ENCODE measurements around the gene PRR33. TPM values are rescaled to one million over a fixed set of nuclear protein-coding genes. Genes with fewer than 3 reads are reported as not detected.

Gene PRR33
- total and polyA plus RNA-seq, 9 of the 15 experiments (the other 6 are each of a cell fraction or from before 2014, with no cell fraction given): not detected

- Histone ChIP-seq H3K4me2 (ENCODE audit: insufficient read depth, low read length) (no peak overlapping the region), H3K9me3 (replicated peaks; ENCODE audit: control insufficient read depth, insufficient read depth, low read depth, low read length) (no peaks in the 10 kb centered on the region), H3K79me2 (ENCODE audit: control insufficient read depth, insufficient read depth, low read length) (no peaks in the 10 kb centered on the region), H2AFZ (ENCODE audit: low read depth, low read length) (no peak overlapping the region), H3K4me3 (no peak overlapping the region), H3K36me3 (ENCODE audit: control insufficient read depth, insufficient read depth, low read length) (no peaks in the 10 kb centered on the region), H3K27me3 (ENCODE audit: control insufficient read depth in 2 of 2, insufficient read depth in 2 of 2, low read length in 2 of 2) (peaks cover 17 to 45% of the 10 kb centered on the region in 2 experiments), H4K20me1 (replicated peaks; ENCODE audit: control insufficient read depth, insufficient read depth, low read length) (no peaks in the 10 kb centered on the region; the same call in 1 of the 2 replicates), H3K27ac (ENCODE audit: extremely low read depth, low read depth, low read length) (no peak overlapping the region), H3K4me1 (replicated peaks in 1 of 2; ENCODE audit: control insufficient read depth in 2 of 2, insufficient read depth in 2 of 2, low read length in 2 of 2) (peaks cover 0 to 9% of the 10 kb centered on the region in 2 experiments; a peak in 3 of 5 replicates), H3K9me1 (ENCODE audit: control insufficient read depth, insufficient read depth, low read length) (no peaks in the 10 kb centered on the region), H3K9ac (ENCODE audit: insufficient read depth in 1 of 2, low read depth in 2 of 2, low read length in 2 of 2) (no peak overlapping the region)
- 21% methylated on average over 5 of the region's 5 CpGs for WGBS (ENCODE audit: insufficient coverage, low coverage, missing lambda C conversion rate)
- ChIA-PET POLR2A (no interaction called here), CTCF (ENCODE audit: low intra/inter-chr PET ratio) (no interaction called here)
- TF ChIP-seq SIN3B (IDR thresholded peaks at IDR 0.05; ENCODE audit: low read depth) (no peak), SPI1 (IDR thresholded peaks at IDR 0.05; ENCODE audit: borderline replicate concordance, low read depth, low read length) (no peak), GABPB2 (CRISPR knock-in tag; conservative IDR thresholded peaks at IDR 0.05) (no peak), TCF7 (IDR thresholded peaks at IDR 0.05; ENCODE audit: borderline replicate concordance) (no peak), GABPB1 (CRISPR knock-in tag; IDR thresholded peaks at IDR 0.05) (no peak), TAF7 (tag; IDR thresholded peaks at IDR 0.05) (no peak), ZFP1 (CRISPR knock-in tag; IDR thresholded peaks at IDR 0.05) (no peak), ZNF354B (CRISPR knock-in tag; IDR thresholded peaks at IDR 0.05) (no peak), PATZ1 (CRISPR knock-in tag; IDR thresholded peaks at IDR 0.05; ENCODE audit: borderline replicate concordance) (no peak), TRIM25 (IDR thresholded peaks at IDR 0.05; ENCODE audit: borderline replicate concordance) (no peak), CBX1 (IDR thresholded peaks at IDR 0.05; ENCODE audit: low read depth) (no peak), LCOR (CRISPR knock-in tag; IDR thresholded peaks at IDR 0.05) (no peak), FOXM1 (IDR thresholded peaks at IDR 0.05; ENCODE audit: low read depth) (no peak), FOXM1 (CRISPR knock-in tag; IDR thresholded peaks at IDR 0.05; ENCODE audit: low read depth) (no peak), RUNX1 (IDR thresholded peaks at IDR 0.05; ENCODE audit: low read depth) (no peak)
- no peak for FAIRE-seq
- no peak for ATAC-seq
- BruUV-seq (replicated peaks): no TSS peak
- intact Hi-C loops (cut with micrococcal nuclease): loop anchor here (1.0 kb wide), 1 partner anchor 23 kb away; no protein-coding TSS in a partner anchor
- in situ Hi-C loops (cut with MboI): no loop called here
- DNase-seq (ENCODE audit: extremely low read depth in 1 of 4, low spot score in 3 of 4): no peak
Observed at GRCh38 chr11:1893581-1894359, 2.1 kb upstream of the PRR33 start.

Measured in K562 (cell line).